GM12878 (cell line): ENCODE measurements around the gene KIAA0825. TPM values are rescaled to one million over a fixed set of nuclear protein-coding genes. Genes with fewer than 3 reads are reported as not detected.
"Not testable (repeated sequence)": the region's sequence is repeated elsewhere in the genome, so short reads cannot be mapped to it uniquely, and the experiment has no call there.

Experiments used
- ATAC-seq: fragments of 200-7000 bp; cut with Tn5 transposase; 3 replicates; pipeline ENCODE4 v1.9.1; 2020; ENCODE audit warnings: mild to moderate bottlenecking, moderate library complexity
- BruUV-seq: library from RNA; stranded (reverse); fragments of 400-500 nt; replicated peaks from 2 replicates; lab custom pipeline; 2021; lab: Mats Ljungman, UMichigan
- CTCF ChIA-PET: fragments of 300-600 bp; sonication (Branson Sonifier 250); formaldehyde crosslinking; extraction: SDS; loops from one replicate; lab custom pipeline; 2021; ENCODE audit warnings: inconsistent platforms; lab: Yijun Ruan, JAX
- POLR2A ChIA-PET: fragments of 350-600 bp; formaldehyde crosslinking; extraction: SDS; loops from one replicate; lab custom pipeline; 2021; ENCODE audit warnings: inconsistent platforms; lab: Charles Lee
- RAD21 ChIA-PET: fragments of 300-600 bp; sonication (Branson Sonifier 250); formaldehyde crosslinking; loops from one replicate; lab custom pipeline; 2023; ENCODE audit warnings: antibody characterized with exemption; ENCODE audit not compliant: unreplicated experiment; lab: Charles Lee
- SMC1A ChIA-PET: fragments of 300-600 bp; sonication (Branson Sonifier 250); formaldehyde crosslinking; loops from one replicate; lab custom pipeline; 2023; ENCODE audit not compliant: unreplicated experiment, uncharacterized antibody; lab: Charles Lee
- DNase-seq: peaks from one replicate; pipeline ENCODE4 v3.0.0-alpha.2; 2011; ENCODE audit warnings: low read depth, low spot score
- FAIRE-seq: peaks from 3 replicates; lab custom pipeline; 2011; peaks lifted over from hg19 to GRCh38; lab: Jason Lieb, UNC
- H2AFZ ChIP-seq: 2 replicates; pipeline ENCODE4 v1.6.0; 2011; ENCODE audit warnings: low read depth, low read length, control low read depth; ENCODE audit not compliant: control insufficient read depth
- H3K27ac ChIP-seq: 2 replicates; pipeline ENCODE4 v1.5.1; 2011; ENCODE audit warnings: control low read depth; ENCODE audit not compliant: control insufficient read depth, insufficient read depth
- H3K27me3 ChIP-seq, 2 experiments: replicated peaks in 1 of 2; 2 replicates each; pipeline versions ENCODE4 v1.6.0 to v1.6.1; 2011; ENCODE audit warnings: low read length in 1 of 2; ENCODE audit not compliant: control insufficient read depth in 2 of 2, insufficient read depth in 2 of 2
- H3K36me3 ChIP-seq, 2 experiments: 2 replicates each; pipeline ENCODE4 v1.5.1; 2011; ENCODE audit warnings: low read length in 1 of 2; ENCODE audit not compliant: control insufficient read depth in 2 of 2, insufficient read depth in 2 of 2
- H3K4me1 ChIP-seq: 2 replicates; pipeline ENCODE4 v1.6.1; 2011; ENCODE audit warnings: mild to moderate bottlenecking, low read length, moderate library complexity, mixed read lengths; ENCODE audit not compliant: control insufficient read depth, insufficient read depth
- H3K4me2 ChIP-seq: 2 replicates; pipeline ENCODE4 v1.6.0; 2011; ENCODE audit warnings: control low read depth; ENCODE audit not compliant: control insufficient read depth, insufficient read depth
- H3K4me3 ChIP-seq: fragments of 200-600 bp; sonication (generic); 2 replicates; pipeline ENCODE4 v1.5.1; 2016
- H3K79me2 ChIP-seq: 2 replicates; pipeline ENCODE4 v1.6.0; 2011; ENCODE audit warnings: low read length; ENCODE audit not compliant: control insufficient read depth, insufficient read depth
- H3K9ac ChIP-seq: 2 replicates; pipeline ENCODE4 v1.8.0; 2011; ENCODE audit warnings: low read length, control low read depth, mixed read lengths; ENCODE audit not compliant: control insufficient read depth, insufficient read depth
- H3K9me3 ChIP-seq: replicated peaks from 3 replicates; pipeline ENCODE4 v1.5.1; 2011; ENCODE audit warnings: mild to moderate bottlenecking, low read length; ENCODE audit not compliant: control insufficient read depth, insufficient read depth
- H4K20me1 ChIP-seq: 2 replicates; pipeline ENCODE4 v1.6.0; 2011; ENCODE audit not compliant: control insufficient read depth, insufficient read depth
- HDAC2 ChIP-seq: fragments of 200-600 bp; sonication (generic); IDR thresholded peaks from 2 replicates; pipeline ENCODE4 v1.6.1; 2017
- SREBF1 ChIP-seq: IDR thresholded peaks from 2 replicates; pipeline ENCODE4 v1.6.1; 2012; ENCODE audit warnings: mild to moderate bottlenecking, low read length
- WGBS: methylation state at CpG from one replicate; pipeline ENCODE4 v1.1.6; 2016; ENCODE audit warnings: low lambda C conversion rate; ENCODE audit not compliant: insufficient replicate concordance, insufficient coverage; ENCODE audit errors: missing lambda C conversion rate; 5-methylcytosine and 5-hydroxymethylcytosine counted together
- in situ Hi-C: fragments of 300-500 bp; cut with MboI; formaldehyde crosslinking; loops from 9 replicates; pipeline ENCODE4 v1.14.3; 2018; ENCODE audit warnings: mixed read lengths
- intact Hi-C: fragments of 100-400 bp; cut with micrococcal nuclease; formaldehyde crosslinking; loops from one replicate; pipeline ENCODE4 v1.14.2; 2022; ENCODE audit not compliant: unreplicated experiment
- polyA plus RNA-seq, 11 experiments: library from polyadenylated mRNA; depleted of rRNA in 4 of 11; unstranded in 6 of 11; stranded (reverse) in 5 of 11; fragments of >200 nt; fragmentation: Nextera tagmentation in 4 of 11; fragmentation: Illumina TruSeq in 1 of 11; extraction: Ambion mirVana in 4 of 11; extraction: Trizol in 1 of 11; gene quantifications; 1 replicate in 1 of 11; 2 replicates in 10 of 11; pipeline versions ENCODE4 v1.2.1 to v1.2.3, GENCODE V29; 2011 to 2016; ENCODE audit warnings: inconsistent platforms in 2 of 11, missing spikeins in 2 of 11, low read depth in 1 of 11
- total RNA-seq, 4 experiments: library from RNA; depleted of rRNA in 3 of 4; stranded (reverse); fragments of >200 nt in 3 of 4; fragmentation: Illumina TruSeq in 1 of 4; extraction: Trizol in 1 of 4; gene quantifications; 2 replicates each; pipeline versions ENCODE4 v1.2.1 to v1.2.3, GENCODE V29; 2013 to 2021
- TF ChIP-seq, protein P1 (sequence below): IDR thresholded peaks from 2 replicates; pipeline ENCODE4 v1.6.1; 2011; ENCODE audit warnings: low read depth, mild to moderate bottlenecking, low read length, moderate library complexity, borderline replicate concordance; ENCODE audit errors: extremely low read depth
- TF ChIP-seq, protein P2 (sequence below): fragments of 450-650 bp; IDR thresholded peaks from 2 replicates; pipeline ENCODE4 v1.6.1; 2017; ENCODE audit warnings: mild to moderate bottlenecking, low read depth, inconsistent platforms; ENCODE audit not compliant: poor library complexity, severe bottlenecking

Gene KIAA0825
- total and polyA plus RNA-seq, 10 of the 15 experiments (the other 5 are each of a cell fraction or from before 2014, with no cell fraction given), result 0.55 to 1.9 (median 1.5) TPM

DNA sequence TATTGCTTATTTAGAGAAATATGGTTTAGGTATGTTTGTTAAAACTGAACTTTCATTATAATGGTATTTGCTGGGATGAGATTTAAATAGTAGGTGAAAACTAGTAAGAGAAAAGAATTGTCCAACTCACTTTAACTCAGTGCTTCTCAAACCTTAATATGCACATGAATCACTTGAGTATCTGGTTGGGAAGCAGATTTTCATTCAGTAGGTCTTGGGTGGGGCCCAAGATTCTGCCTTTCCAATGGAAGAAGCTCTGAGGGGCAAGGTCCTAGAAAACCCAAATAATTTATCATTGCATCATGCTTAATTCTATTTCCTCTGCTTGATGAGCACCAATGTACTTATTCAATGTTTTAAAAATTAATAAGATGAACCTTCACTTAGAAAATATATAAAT lies 262.6 kb downstream of the KIAA0825 start (continued):
- TF ChIP-seq, protein P1, sequence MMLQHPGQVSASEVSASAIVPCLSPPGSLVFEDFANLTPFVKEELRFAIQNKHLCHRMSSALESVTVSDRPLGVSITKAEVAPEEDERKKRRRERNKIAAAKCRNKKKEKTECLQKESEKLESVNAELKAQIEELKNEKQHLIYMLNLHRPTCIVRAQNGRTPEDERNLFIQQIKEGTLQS, result no peak
- TF ChIP-seq SREBF1, result no peak

DNA sequence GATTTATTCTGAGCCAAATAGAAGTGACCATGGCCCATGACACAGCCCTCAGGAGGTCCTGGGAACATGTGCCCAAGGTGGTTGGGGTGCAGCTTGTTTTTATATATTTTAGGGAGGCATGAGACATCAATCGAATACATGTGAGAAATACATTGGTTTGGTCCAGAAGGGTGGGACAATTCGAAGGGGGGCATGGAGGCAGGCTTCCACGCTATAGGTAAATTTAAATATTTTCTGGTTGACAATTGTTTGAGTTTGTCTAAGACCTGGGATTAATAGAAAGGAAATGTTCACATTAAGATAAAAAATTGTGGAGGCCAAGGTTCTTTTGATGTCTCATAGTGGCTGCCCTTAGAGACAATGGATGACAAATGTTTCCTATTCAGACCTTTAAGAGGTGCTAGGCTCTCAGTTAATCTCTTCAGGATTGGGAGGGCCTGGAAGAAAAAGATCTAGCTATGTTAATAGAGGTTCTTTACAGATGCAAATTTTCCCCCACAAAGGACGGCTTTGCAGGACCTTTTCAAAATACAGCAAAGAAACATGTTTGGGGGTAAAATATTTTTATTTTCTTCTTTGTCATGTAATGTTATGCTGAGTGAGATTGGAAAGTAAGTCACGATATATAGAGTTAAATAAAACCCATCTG lies 263.4 kb downstream of the KIAA0825 start:
- H3K79me2 ChIP-seq, H3K27ac ChIP-seq, intact Hi-C loops, H3K9me3 ChIP-seq, H3K4me2 ChIP-seq, DNase-seq, CTCF ChIA-PET, ATAC-seq, BruUV-seq, H3K4me1 ChIP-seq, in situ Hi-C loops, H3K9ac ChIP-seq, H3K4me3 ChIP-seq, SMC1A ChIA-PET, RAD21 ChIA-PET, H4K20me1 ChIP-seq, H3K36me3 ChIP-seq, POLR2A ChIA-PET, H3K27me3 ChIP-seq, FAIRE-seq, H2AFZ ChIP-seq: not testable (repeated sequence)
- 51% methylated on average over 5 of the region's 5 CpGs for WGBS

DNA sequence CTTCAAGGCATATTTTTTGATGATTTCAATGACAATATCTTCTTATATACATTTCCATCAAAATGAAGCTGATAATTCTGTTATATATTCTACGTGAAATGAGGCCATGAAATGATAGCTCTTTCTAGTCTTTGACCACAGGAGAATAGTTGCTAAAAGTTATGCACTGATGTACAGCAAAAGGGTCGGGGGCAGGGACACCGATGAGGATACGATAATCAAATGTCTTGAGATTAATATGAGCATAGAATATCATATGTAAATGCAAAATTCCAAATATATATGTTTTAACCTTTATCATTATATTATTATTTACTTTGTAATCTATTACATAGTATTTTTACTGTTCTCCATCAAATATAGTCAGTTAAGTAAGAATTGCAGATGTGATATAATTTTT lies 264.8 kb downstream of the KIAA0825 start:
- no peak overlapping the region for H2AFZ ChIP-seq
- BruUV-seq, result no TSS peak
- in situ Hi-C loops (no loop called here), intact Hi-C loops (no loop called here)
- WGBS, result 49% methylated on average over 4 of the region's 4 CpGs
- ChIA-PET RAD21 (no interaction called here), SMC1A (interaction anchor here (1.1 kb wide), 1 partner anchor 84 kb away, joined by 3 read pairs; no protein-coding TSS in a partner anchor), CTCF (no interaction called here), POLR2A (no interaction called here)
- no peaks in the 10 kb centered on the region for H3K4me1 ChIP-seq
- no peaks in the 10 kb centered on the region for H3K9me3 ChIP-seq
- no peak for FAIRE-seq
- no peaks in the 10 kb centered on the region for H3K27me3 ChIP-seq
- H3K4me2 ChIP-seq, result no peak overlapping the region
- H3K9ac ChIP-seq, result no peak overlapping the region
- DNase-seq, result no peak
- H3K4me3 ChIP-seq, result no peak overlapping the region
- TF ChIP-seq, protein P2, sequence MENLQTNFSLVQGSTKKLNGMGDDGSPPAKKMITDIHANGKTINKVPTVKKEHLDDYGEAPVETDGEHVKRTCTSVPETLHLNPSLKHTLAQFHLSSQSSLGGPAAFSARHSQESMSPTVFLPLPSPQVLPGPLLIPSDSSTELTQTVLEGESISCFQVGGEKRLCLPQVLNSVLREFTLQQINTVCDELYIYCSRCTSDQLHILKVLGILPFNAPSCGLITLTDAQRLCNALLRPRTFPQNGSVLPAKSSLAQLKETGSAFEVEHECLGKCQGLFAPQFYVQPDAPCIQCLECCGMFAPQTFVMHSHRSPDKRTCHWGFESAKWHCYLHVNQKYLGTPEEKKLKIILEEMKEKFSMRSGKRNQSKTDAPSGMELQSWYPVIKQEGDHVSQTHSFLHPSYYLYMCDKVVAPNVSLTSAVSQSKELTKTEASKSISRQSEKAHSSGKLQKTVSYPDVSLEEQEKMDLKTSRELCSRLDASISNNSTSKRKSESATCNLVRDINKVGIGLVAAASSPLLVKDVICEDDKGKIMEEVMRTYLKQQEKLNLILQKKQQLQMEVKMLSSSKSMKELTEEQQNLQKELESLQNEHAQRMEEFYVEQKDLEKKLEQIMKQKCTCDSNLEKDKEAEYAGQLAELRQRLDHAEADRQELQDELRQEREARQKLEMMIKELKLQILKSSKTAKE, result no peak
- no peak for TF ChIP-seq HDAC2
- H3K36me3 ChIP-seq, result no peaks in the 10 kb centered on the region
- no peak for ATAC-seq
- H4K20me1 ChIP-seq, result no peaks in the 10 kb centered on the region
- H3K79me2 ChIP-seq, result no peaks in the 10 kb centered on the region
- H3K27ac ChIP-seq, result no peak overlapping the region
